LNCaP clone FGC (cell line): ENCODE results near the gene NT5E.

Experiments
- DNase-seq: peaks from one replicate; pipeline ENCODE4 v3.0.0-alpha.2; 2011; ENCODE audit warnings: low read depth
- H3K4me3 ChIP-seq: 2 replicates; pipeline ENCODE4 v1.5.1; 2011; ENCODE audit warnings: mild to moderate bottlenecking, low read depth, low read length, control low read depth
- TF ChIP-seq, protein P1 (sequence below): IDR thresholded peaks from 2 replicates; pipeline ENCODE4 v1.5.1; 2012; ENCODE audit warnings: mild to moderate bottlenecking; ENCODE audit not compliant: control insufficient read depth, insufficient read depth; ENCODE audit errors: extremely low read depth

NT5E gene

DNA sequence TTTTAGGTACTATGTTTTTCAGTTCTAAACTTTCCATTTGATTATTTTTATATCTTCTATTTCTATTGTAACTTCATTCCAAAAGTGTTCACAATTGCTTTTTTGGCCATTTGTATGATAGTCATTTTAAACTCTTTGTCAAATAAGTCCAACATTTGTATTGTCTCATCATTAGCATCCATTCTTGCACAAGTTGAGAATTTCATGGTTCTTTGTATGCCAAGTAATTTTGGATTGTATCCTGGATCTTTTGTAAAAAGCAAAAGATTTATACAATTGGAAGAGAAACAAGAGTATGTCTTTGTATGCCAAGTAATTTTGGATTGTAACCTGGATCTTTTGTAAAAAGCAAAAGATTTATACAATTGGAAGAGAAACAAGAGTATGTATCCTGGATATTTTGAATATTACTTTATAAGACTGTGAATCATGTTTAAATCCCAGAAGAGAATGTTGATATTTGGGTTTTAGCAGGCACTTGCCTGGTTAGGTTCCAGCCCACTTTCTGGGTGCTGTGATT, 36.9 kb upstream of the NT5E start:
- TF ChIP-seq, protein P1, sequence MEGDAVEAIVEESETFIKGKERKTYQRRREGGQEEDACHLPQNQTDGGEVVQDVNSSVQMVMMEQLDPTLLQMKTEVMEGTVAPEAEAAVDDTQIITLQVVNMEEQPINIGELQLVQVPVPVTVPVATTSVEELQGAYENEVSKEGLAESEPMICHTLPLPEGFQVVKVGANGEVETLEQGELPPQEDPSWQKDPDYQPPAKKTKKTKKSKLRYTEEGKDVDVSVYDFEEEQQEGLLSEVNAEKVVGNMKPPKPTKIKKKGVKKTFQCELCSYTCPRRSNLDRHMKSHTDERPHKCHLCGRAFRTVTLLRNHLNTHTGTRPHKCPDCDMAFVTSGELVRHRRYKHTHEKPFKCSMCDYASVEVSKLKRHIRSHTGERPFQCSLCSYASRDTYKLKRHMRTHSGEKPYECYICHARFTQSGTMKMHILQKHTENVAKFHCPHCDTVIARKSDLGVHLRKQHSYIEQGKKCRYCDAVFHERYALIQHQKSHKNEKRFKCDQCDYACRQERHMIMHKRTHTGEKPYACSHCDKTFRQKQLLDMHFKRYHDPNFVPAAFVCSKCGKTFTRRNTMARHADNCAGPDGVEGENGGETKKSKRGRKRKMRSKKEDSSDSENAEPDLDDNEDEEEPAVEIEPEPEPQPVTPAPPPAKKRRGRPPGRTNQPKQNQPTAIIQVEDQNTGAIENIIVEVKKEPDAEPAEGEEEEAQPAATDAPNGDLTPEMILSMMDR = no peak
- no peak overlapping the region for H3K4me3 ChIP-seq
- DNase-seq = no peak

DNA sequence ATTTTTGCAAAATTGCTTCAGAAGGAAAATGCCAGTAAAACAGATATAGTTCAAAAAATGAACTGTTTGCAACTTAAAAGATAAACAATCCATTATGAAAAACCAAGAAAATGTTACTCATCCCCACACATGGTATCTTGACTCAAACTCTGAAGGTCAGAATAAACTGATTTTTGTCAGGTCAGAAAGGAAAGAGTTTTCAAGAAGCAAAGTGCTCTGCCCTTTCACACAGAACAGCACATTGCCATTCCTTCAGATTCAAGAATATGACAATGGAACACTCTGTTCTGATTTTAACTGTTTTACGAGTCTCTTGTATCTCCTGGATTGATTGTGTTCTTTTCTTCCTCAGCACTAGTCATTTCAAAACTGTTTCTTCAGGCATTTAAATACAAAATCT, 33.8 kb upstream of the NT5E start:
- no peak overlapping the region for H3K4me3 ChIP-seq
- TF ChIP-seq, protein P1 = no peak
- DNase-seq = no peak

DNA sequence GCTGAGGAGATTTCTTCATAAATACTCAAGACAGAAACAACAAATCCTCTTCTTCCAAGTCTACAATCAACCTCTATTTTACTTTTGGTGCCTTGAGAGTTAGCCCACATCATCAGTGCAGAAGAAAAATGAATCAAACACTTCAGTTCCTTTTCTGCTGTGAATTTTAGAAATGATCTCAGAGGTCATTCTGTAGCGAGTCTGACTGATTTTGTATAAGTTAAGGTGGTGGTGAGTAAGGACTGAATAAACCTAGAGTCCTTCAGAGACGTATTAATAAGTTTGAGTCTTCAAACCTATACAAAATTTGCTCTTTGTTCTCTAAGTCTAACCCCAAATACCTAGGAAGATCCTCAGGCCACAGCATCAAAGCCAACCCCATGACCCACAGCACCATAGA, 33.1 kb upstream of the NT5E start:
- no peak overlapping the region for H3K4me3 ChIP-seq
- TF ChIP-seq, protein P1 = no peak
- DNase-seq = no peak

DNA sequence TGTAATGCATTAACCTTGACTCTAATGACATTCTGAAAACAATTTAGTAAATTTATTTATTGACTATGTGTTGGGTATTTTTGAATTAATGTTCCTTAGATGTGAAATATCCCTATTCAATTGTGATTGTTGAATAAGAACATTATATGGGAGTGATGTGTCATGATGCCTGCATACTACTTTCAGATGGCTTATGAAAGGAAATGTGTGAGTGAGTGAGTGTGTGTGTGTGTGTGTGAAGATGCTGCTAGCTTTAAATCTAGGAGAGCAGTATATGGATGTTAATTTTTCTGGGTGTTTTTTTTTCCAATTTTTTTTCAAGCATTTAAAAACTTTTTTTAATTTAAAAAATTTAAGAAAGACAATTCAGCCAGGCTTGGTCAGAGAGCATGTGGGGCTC, 32.5 kb upstream of the NT5E start:
- no peak overlapping the region for H3K4me3 ChIP-seq
- DNase-seq = no peak
- TF ChIP-seq, protein P1 = no peak

DNA sequence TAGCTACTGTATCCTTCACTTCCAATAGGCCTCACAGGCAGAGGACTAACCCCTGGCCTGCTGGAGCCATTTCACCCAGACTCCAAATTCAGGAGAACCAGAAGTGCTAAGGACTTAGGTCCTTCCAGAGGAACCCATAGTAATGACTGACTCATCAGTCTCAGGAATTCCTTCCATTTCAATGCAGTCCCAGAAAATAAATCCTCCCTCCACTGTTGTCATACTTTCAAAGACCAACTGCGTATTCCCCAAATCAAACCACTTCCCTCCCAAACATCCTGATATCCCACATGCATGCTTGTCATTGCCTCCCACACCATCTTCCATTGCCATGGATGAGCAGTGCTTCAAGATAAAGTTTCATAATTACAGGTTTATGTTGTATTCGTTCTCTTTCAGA, 31.8 kb upstream of the NT5E start:
- TF ChIP-seq, protein P1 = no peak
- H3K4me3 ChIP-seq = no peak overlapping the region
- DNase-seq = no peak

DNA sequence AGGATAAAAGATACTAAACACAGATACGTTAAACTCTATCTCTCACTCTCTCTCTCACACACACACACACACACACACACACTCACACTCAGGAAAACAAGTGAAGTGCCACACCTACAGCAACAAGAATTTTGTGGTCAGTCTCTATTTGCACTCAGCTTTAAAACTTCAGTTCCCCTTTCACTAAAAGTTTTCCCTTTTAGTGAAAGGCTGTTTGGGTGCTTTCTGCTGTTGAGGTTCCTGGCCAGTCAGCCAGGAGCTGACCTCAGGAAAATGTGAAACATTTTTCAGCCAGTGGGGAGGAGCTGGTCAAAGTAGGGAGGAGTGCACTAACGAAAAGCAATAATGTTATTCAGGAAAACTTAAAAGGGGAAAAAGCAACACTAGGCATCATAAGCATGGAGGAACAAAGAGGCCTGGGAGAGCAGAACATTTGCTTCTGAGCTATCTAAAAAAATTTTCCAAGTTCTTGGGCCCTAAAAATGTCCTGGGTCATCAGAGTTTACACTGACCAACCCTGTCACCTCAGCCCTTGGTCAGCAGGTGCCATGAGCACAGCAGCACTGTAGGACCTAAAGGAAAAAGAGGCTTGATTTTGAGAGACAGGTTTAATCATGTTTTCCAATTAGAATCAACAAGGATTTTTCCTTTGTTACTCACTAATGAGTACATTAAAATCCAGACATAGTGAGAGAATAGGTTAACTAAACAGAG, 30.7 kb upstream of the NT5E start:
- TF ChIP-seq, protein P1 = no peak
- DNase-seq = no peak
- no peak overlapping the region for H3K4me3 ChIP-seq

DNA sequence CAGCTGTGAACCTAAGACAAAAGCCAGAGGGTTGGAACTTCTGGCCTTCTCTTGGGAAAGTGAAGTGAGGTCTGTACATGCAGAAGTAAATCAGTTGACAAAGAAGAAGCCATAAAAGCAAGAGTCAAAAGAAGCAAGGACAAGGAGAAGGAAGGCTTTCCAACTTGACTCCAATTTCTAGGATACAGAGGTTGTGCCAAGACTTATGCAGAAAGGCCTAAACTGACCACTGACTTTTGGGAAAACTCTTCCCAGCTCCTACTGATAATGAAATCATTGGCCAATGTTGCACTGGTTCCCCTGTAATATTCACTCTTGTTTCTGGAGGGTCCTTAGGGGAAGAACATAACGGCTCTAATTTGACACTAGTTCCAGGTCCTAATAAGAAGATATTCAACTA, 29.3 kb upstream of the NT5E start:
- no peak overlapping the region for H3K4me3 ChIP-seq
- no peak for DNase-seq
- TF ChIP-seq, protein P1 = no peak
